HepG2 (cell line): Measurements from ENCODE around the gene FAM43B. TPM values are rescaled to one million over a fixed set of nuclear protein-coding genes. Genes with fewer than 3 reads are reported as not detected.

ENCODE experiments used
- ATAC-seq: fragments of 200-7000 bp; cut with Tn5 transposase; 3 replicates; pipeline ENCODE4 v1.9.1; 2020; ENCODE audit warnings: mild to moderate bottlenecking, moderate library complexity
- BruUV-seq: library from RNA; stranded (reverse); fragments of 400-500 nt; replicated peaks from 2 replicates; lab custom pipeline; 2021; lab: Mats Ljungman, UMichigan
- CTCF ChIA-PET: fragments of 300-600 bp; formaldehyde crosslinking; extraction: SDS; loops from one replicate; lab custom pipeline; 2021; ENCODE audit warnings: low total read pairs, inconsistent platforms, low intra/inter-chr PET ratio; lab: Yijun Ruan, JAX
- POLR2A ChIA-PET: fragments of 350-600 bp; sonication (Branson Sonifier 250); formaldehyde crosslinking; loops from one replicate; lab custom pipeline; 2020; ENCODE audit warnings: antibody characterized with exemption, inconsistent platforms; lab: Yijun Ruan, JAX
- DNase-seq: peaks from one replicate; pipeline ENCODE4 v3.0.0-alpha.2; 2015; ENCODE audit warnings: low spot score
- FAIRE-seq: peaks from 3 replicates; lab custom pipeline; 2011; peaks lifted over from hg19 to GRCh38; lab: Jason Lieb, UNC
- H2AFZ ChIP-seq: one replicate; pipeline ENCODE4 v1.6.1; 2011; ENCODE audit warnings: low read length, inconsistent platforms
- H3K27ac ChIP-seq: fragments of 300-600 bp; 3 replicates; pipeline ENCODE4 v1.8.0; 2011; ENCODE audit warnings: mixed run types, mild to moderate bottlenecking, mixed read lengths, low read length, inconsistent platforms; ENCODE audit not compliant: insufficient read depth; ENCODE audit errors: extremely low read length
- H3K27me3 ChIP-seq, 2 experiments: fragments of 200-600 bp in 1 of 2; 2 replicates in 1 of 2; 3 replicates in 1 of 2; pipeline versions ENCODE4 v1.6.0 to v1.8.0; 2011; ENCODE audit warnings: low read length in 2 of 2, mild to moderate bottlenecking in 2 of 2, moderate library complexity in 2 of 2, inconsistent platforms in 1 of 2; ENCODE audit not compliant: insufficient read depth in 2 of 2, control insufficient read depth in 1 of 2
- H3K36me3 ChIP-seq, 2 experiments: fragments of 200-600 bp in 1 of 2; replicated peaks in 1 of 2; 2 replicates in 1 of 2; 3 replicates in 1 of 2; pipeline versions ENCODE4 v1.5.1 to v1.8.0; 2011; ENCODE audit warnings: low read length in 2 of 2, inconsistent platforms in 1 of 2; ENCODE audit not compliant: insufficient read depth in 2 of 2, control insufficient read depth in 1 of 2
- H3K4me1 ChIP-seq: 2 replicates; pipeline ENCODE4 v1.5.1; 2012; ENCODE audit warnings: low read length, inconsistent platforms; ENCODE audit not compliant: insufficient read depth
- H3K4me2 ChIP-seq: 2 replicates; pipeline ENCODE4 v1.6.0; 2011; ENCODE audit warnings: low read depth, low read length, inconsistent platforms
- H3K4me3 ChIP-seq, 3 experiments: fragments of 200-600 bp in 1 of 3; sonication (generic), shearing (Covaris generic) in 1 of 3; replicated peaks in 1 of 3; 2 replicates each; pipeline ENCODE4 v1.5.1; 2011 to 2016; ENCODE audit warnings: low read length in 3 of 3, inconsistent platforms in 2 of 3, low read depth in 2 of 3, mild to moderate bottlenecking in 2 of 3, control low read depth in 1 of 3, mixed read lengths in 1 of 3; ENCODE audit not compliant: insufficient read depth in 1 of 3
- H3K79me2 ChIP-seq: one replicate; pipeline ENCODE4 v1.6.1; 2011; ENCODE audit warnings: low read length, inconsistent platforms; ENCODE audit not compliant: insufficient read depth
- H3K9ac ChIP-seq: 2 replicates; pipeline ENCODE4 v1.6.0; 2011; ENCODE audit warnings: mild to moderate bottlenecking, low read depth, low read length, inconsistent platforms; ENCODE audit not compliant: insufficient read depth
- H3K9me3 ChIP-seq: 2 replicates; pipeline ENCODE4 v1.5.1; 2012; ENCODE audit warnings: mild to moderate bottlenecking, low read length
- H4K20me1 ChIP-seq: 2 replicates; pipeline ENCODE4 v1.6.0; 2011; ENCODE audit warnings: inconsistent platforms, mild to moderate bottlenecking, low read length, moderate library complexity; ENCODE audit not compliant: insufficient read depth
- CEBPB ChIP-seq: IDR thresholded peaks from 2 replicates; pipeline ENCODE4 v1.6.1; 2011; ENCODE audit warnings: low read depth, low read length, improper control_type of control experiment, borderline replicate concordance
- RELA ChIP-seq: sonication (generic); formaldehyde crosslinking; IDR thresholded peaks from 2 replicates; pipeline ENCODE4 v1.4.0; 2020; ENCODE audit warnings: missing genetic modification reagents
- SIX1 ChIP-seq: sonication (generic); formaldehyde crosslinking; IDR thresholded peaks from 2 replicates; pipeline ENCODE4 v1.4.0; 2020; ENCODE audit warnings: missing genetic modification reagents, borderline replicate concordance
- ZNF232 ChIP-seq: sonication (generic); formaldehyde crosslinking; IDR thresholded peaks from 2 replicates; pipeline ENCODE4 v1.4.0; 2020; ENCODE audit warnings: missing genetic modification reagents, borderline replicate concordance
- ZNF343 ChIP-seq: sonication (generic); formaldehyde crosslinking; IDR thresholded peaks from 2 replicates; pipeline ENCODE4 v1.4.0; 2020; ENCODE audit warnings: mild to moderate bottlenecking, missing genetic modification reagents
- ZNF570 ChIP-seq: sonication (generic); formaldehyde crosslinking; IDR thresholded peaks from 2 replicates; pipeline ENCODE4 v1.4.0; 2020; ENCODE audit warnings: mild to moderate bottlenecking, missing genetic modification reagents, borderline replicate concordance
- ZNF781 ChIP-seq: sonication (generic); formaldehyde crosslinking; IDR thresholded peaks from 2 replicates; pipeline ENCODE4 v1.5.1; 2020; ENCODE audit warnings: borderline replicate concordance, mild to moderate bottlenecking, missing genetic modification reagents; ENCODE audit errors: not compliant biosample characterization
- WGBS: methylation state at CpG from one replicate; pipeline ENCODE4 v1.1.6; 2017; ENCODE audit warnings: low lambda C conversion rate; 5-methylcytosine and 5-hydroxymethylcytosine counted together
- in situ Hi-C: cut with HindIII; loops from 2 replicates; pipeline ENCODE4 v1.10.0; 2017; ENCODE audit warnings: low pct_unique_long_range_greater_than_20kb; ENCODE audit not compliant: extremely low pct_ligation_motif_present
- intact Hi-C: fragments of 100-400 bp; cut with micrococcal nuclease; formaldehyde crosslinking; loops from one replicate; pipeline ENCODE4 v1.10.0; 2022; ENCODE audit not compliant: unreplicated experiment
- polyA plus RNA-seq, 8 experiments: library from polyadenylated mRNA; depleted of rRNA in 3 of 8; stranded (reverse) in 7 of 8; unstranded in 1 of 8; fragments of >200 nt; fragmentation: Illumina TruSeq in 4 of 8; extraction: Trizol in 4 of 8; gene quantifications; 2 replicates each; pipeline versions ENCODE4 v1.2.1 to v1.2.3, GENCODE V29; 2011 to 2016; ENCODE audit warnings: low read depth in 4 of 8, missing spikeins in 1 of 8, mixed read lengths in 1 of 8; ENCODE audit not compliant: insufficient read depth in 1 of 8
- total RNA-seq, 5 experiments: library from RNA; depleted of rRNA; stranded (reverse); fragments of >200 nt; fragmentation: Illumina TruSeq; extraction: Trizol; gene quantifications; 2 replicates each; pipeline ENCODE4 v1.2.3, GENCODE V29; 2016; ENCODE audit warnings: low read depth in 1 of 5
- TF ChIP-seq, protein P1 (sequence below): sonication (generic); formaldehyde crosslinking; IDR thresholded peaks from 2 replicates; pipeline ENCODE4; 2020; ENCODE audit warnings: missing genetic modification reagents, mild to moderate bottlenecking, borderline replicate concordance
- TF ChIP-seq, protein P2 (sequence below): sonication (generic); formaldehyde crosslinking; IDR thresholded peaks from 2 replicates; pipeline ENCODE4 v1.4.0; 2020; ENCODE audit warnings: mild to moderate bottlenecking, missing genetic modification reagents
- TF ChIP-seq, protein P3 (sequence below): fragments of 450-650 bp; IDR thresholded peaks from 2 replicates; pipeline ENCODE4 v1.6.1; 2017

FAM43B gene
- total and polyA plus RNA-seq, 2 of the 13 experiments (the other 11 are each of a cell fraction or from before 2014, with no cell fraction given) = 0.63 to 3.7 TPM

DNA sequence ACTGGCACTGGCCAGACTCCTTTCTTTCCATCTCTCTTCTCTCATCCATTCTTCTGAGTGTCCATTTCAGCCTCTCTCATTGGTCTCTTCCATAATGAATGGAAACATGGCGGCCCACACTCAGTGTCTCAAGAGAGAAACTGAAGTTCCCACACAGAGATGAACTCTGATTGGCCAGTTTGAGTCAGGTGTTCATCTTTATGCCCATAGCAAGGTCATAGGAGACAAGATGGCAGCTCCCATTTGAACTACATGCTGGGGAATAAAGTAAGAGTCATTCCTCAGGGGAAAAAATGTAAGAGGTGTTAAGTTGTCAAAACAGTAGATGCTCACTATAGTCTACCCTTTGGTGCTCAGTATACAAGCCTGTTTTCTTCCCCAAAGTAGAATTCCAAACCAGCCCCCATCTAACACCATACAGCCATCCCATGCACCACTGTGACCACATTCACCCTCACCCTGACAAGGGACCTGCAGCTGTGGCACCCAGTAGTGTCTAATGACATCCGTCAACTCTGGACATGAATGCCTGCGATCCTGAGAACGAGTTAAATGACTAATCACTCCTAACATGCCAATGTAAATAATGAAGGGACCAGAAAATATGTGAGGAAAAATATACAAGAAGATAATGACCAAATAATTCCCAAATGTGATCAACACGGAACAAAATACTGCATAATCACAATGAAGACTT lies 48.9 kb downstream of the FAM43B start (continued):
- TF ChIP-seq, protein P1, sequence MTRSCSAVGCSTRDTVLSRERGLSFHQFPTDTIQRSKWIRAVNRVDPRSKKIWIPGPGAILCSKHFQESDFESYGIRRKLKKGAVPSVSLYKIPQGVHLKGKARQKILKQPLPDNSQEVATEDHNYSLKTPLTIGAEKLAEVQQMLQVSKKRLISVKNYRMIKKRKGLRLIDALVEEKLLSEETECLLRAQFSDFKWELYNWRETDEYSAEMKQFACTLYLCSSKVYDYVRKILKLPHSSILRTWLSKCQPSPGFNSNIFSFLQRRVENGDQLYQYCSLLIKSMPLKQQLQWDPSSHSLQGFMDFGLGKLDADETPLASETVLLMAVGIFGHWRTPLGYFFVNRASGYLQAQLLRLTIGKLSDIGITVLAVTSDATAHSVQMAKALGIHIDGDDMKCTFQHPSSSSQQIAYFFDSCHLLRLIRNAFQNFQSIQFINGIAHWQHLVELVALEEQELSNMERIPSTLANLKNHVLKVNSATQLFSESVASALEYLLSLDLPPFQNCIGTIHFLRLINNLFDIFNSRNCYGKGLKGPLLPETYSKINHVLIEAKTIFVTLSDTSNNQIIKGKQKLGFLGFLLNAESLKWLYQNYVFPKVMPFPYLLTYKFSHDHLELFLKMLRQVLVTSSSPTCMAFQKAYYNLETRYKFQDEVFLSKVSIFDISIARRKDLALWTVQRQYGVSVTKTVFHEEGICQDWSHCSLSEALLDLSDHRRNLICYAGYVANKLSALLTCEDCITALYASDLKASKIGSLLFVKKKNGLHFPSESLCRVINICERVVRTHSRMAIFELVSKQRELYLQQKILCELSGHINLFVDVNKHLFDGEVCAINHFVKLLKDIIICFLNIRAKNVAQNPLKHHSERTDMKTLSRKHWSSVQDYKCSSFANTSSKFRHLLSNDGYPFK (CRISPR knock-in tag) = no peak
- TF ChIP-seq ZNF343 (no peak), ZNF232 (CRISPR knock-in tag) (no peak), RELA (CRISPR knock-in tag) (no peak), SIX1 (CRISPR knock-in tag) (no peak)
- TF ChIP-seq, protein P2, sequence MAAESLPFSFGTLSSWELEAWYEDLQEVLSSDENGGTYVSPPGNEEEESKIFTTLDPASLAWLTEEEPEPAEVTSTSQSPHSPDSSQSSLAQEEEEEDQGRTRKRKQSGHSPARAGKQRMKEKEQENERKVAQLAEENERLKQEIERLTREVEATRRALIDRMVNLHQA (CRISPR knock-in tag) = no peak

DNA sequence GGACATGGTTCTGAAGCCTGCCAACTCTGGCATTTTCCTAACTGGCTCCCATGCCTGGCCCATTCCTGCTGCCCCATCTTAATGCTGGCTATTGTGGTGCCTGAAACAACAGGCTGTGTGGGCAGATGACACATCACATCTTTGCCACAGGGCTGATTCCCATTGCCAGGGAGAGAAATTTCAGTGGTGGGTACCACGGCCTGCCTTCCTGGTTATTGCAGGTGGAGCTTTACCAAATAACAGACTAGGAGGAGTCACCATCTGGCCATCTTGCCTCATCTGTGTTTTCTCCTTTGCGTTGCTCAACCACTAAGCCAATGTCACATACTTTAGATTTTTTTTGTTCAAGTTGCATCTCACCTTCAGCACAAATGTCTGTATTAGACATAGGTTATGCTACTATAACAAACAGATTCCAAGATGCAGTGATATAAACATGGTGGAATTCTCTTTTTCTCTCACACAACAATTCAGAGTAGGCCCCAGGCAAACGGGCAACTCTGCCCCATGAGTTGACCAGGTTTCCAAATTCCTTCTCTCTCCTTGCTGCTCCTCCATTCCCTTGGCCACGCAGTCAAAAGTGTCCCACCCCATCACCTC lies 50.6 kb downstream of the FAM43B start:
- POLR2A ChIA-PET = interaction anchor here (1.0 to 2.0 kb wide), 3 partner anchors 11 to 51 kb away, joined by 3 to 5 read pairs (median 5); no protein-coding TSS in a partner anchor
- Histone ChIP-seq H3K9ac (no peak overlapping the region), H3K27me3 (no peaks in the 10 kb centered on the region), H3K4me2 (no peak overlapping the region), H3K36me3 (no peaks in the 10 kb centered on the region), H3K4me3 (no peak overlapping the region), H3K79me2 (no peaks in the 10 kb centered on the region), H4K20me1 (no peaks in the 10 kb centered on the region), H3K27ac (no peak overlapping the region), H3K9me3 (no peaks in the 10 kb centered on the region), H2AFZ (no peak overlapping the region), H3K4me1 (peaks cover 32% of the 10 kb centered on the region)
- no peak for DNase-seq
- intact Hi-C loops (no loop called here), in situ Hi-C loops (no loop called here)
- no peak for FAIRE-seq
- TF ChIP-seq ZNF570 (CRISPR knock-in tag) (no peak), ZNF781 (CRISPR knock-in tag) (no peak), CEBPB (0 out of 2 replicates have a peak, but pooled peaks have one; percentile 7)
- TF ChIP-seq, protein P3, sequence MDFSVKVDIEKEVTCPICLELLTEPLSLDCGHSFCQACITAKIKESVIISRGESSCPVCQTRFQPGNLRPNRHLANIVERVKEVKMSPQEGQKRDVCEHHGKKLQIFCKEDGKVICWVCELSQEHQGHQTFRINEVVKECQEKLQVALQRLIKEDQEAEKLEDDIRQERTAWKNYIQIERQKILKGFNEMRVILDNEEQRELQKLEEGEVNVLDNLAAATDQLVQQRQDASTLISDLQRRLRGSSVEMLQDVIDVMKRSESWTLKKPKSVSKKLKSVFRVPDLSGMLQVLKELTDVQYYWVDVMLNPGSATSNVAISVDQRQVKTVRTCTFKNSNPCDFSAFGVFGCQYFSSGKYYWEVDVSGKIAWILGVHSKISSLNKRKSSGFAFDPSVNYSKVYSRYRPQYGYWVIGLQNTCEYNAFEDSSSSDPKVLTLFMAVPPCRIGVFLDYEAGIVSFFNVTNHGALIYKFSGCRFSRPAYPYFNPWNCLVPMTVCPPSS = no peak
- CTCF ChIA-PET = no interaction called here
- BruUV-seq = no TSS peak
- no peak for ATAC-seq
- WGBS = 80% methylated on average over 4 of the region's 4 CpGs
